GM10248 (cell line): ENCODE measurements around the gene IL32.

Source experiments
- CTCF ChIA-PET: fragments of 300-600 bp; sonication (Branson Sonifier 250); formaldehyde crosslinking; extraction: SDS; loops from one replicate; lab custom pipeline; 2021; ENCODE audit warnings: antibody characterized with exemption; lab: Yijun Ruan, JAX
- POLR2A ChIA-PET: fragments of 350-650 bp; sonication (Branson Sonifier 250); formaldehyde crosslinking; extraction: SDS; loops from one replicate; lab custom pipeline; 2020; ENCODE audit warnings: antibody characterized with exemption; lab: Yijun Ruan, JAX
- DNase-seq: peaks from one replicate; pipeline ENCODE4 v3.0.0; 2012; ENCODE audit errors: extremely low spot score
- CTCF ChIP-seq: IDR thresholded peaks from 2 replicates; pipeline ENCODE4 v1.5.1; 2012; ENCODE audit warnings: mild to moderate bottlenecking, low read depth; ENCODE audit errors: extremely low read depth, missing control alignments, control extremely low read depth

Gene IL32

GRCh38 chr16:3085868-3086595 is 20.6 kb downstream of the IL32 start:
- DNase-seq = no peak
- TF ChIP-seq CTCF = no peak
- ChIA-PET POLR2A (no interaction called here), CTCF (interaction anchor here (1.6 to 3.5 kb wide), 2 partner anchors 11 to 43 kb away, joined by 4 to 31 read pairs; partner anchors contain the start of gene ZSCAN10)

DNA sequence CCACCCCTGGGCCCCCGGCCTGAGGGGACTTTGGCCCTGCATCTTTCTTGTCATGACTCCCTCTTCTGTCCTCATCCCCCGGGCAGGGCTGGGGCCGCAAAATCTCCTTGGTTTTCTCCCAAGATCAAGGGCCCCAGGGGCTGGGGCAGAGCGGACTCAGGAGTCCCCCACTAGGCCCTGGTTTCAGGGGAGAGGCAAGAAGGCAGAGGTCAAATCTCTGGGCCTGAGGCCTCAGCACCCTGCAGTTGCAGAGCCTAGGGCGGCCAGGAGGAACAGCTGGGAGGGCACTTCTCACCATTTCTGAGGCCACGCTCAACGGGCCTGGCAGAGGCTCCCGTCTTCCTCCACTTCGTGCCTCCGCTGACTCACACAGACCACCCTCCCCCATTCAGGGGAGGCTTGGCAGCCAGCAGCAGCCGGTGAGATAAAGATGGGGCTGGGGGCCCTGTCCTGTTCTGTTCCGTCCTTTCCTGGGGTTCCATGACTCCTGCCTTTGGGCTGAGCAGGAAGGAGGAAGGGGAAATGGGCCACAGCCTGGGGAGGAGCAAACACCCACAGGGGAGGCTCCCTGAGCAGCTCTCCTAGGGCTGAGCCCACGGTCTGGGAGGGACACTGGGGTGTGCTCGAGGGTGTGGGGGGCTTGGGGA is 21.3 kb downstream of the IL32 start:
- no peak for TF ChIP-seq CTCF
- no peak for DNase-seq
- ChIA-PET CTCF (interaction anchor here (0.9 to 3.5 kb wide), 10 partner anchors 10 to 55 kb away, joined by 3 to 31 read pairs (median 4); partner anchors contain the start of gene ZSCAN10), POLR2A (no interaction called here)

DNA sequence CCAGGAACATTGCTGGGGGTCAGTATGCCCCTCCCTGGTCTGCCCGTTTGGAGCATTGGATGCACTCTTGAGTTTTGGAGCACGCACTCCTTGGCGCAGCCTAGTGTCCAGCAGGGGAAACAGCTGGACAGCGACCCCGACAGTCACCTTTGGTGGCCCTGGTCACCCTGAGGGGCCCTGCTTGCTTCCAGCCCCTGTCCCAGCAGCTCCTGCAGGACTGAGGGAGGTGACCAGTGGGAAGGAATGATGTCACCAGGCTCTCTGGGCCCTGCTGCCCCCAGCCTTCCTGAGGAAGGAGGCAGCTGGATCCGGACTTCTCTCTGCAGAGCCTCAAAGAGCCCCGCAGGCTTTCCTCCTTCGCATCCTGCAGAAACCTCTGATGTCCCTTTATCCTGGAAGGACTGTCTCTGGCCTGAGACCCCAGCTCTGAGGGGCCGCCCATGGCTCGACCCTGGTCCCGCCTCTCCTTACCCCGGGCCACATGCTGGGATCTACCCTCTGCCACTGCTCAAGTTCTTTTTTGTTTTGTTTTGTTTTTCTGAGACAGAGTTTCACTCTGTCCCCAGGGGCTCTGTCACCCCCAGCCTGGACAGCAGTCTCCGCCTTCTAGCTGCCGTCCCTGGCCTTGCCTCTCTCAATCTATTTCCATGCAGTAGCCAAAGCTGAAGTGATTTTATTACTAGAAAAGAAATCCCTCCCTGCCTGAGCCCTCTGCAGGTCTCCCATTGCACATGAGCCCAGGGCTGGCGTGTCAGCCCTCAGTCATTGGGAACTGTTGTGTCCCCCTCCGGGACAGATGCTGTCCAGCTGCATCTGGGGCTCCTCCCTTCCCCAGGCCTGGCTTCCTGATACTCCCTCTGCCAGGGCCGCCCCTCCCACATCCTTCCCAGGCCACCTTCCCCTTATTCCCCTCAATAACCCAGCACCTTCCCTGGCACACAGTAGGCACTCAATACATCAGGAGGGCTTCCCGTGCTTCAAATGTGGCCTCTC is 22.1 kb downstream of the IL32 start:
- peak; percentile 28 for DNase-seq
- peak; percentile 46 for TF ChIP-seq CTCF
- POLR2A ChIA-PET = no interaction called here
- CTCF ChIA-PET = interaction anchor here (0.9 to 3.5 kb wide), 13 partner anchors 10 to 56 kb away, joined by 3 to 31 read pairs (median 4); partner anchors contain the start of gene ZSCAN10

GRCh38 chr16:3088450-3088849 is 23.0 kb downstream of the IL32 start:
- no peak for DNase-seq
- no peak for TF ChIP-seq CTCF
- POLR2A ChIA-PET = no interaction called here
- CTCF ChIA-PET = interaction anchor here (2.3 to 3.5 kb wide), 3 partner anchors 9 to 29 kb away, joined by 7 to 31 read pairs (median 10); partner anchors contain the start of gene ZSCAN10

GRCh38 chr16:3088925-3089716 is 23.7 kb downstream of the IL32 start:
- TF ChIP-seq CTCF = no peak
- POLR2A ChIA-PET = no interaction called here
- CTCF ChIA-PET = interaction anchor here (0.7 to 3.5 kb wide), 4 partner anchors 8 to 41 kb away, joined by 3 to 31 read pairs (median 8); partner anchors contain the start of gene ZSCAN10
- no peak for DNase-seq
